Suprapubic skin (tissue), 4 donors: ENCODE results near the gene CYP19A1. TPM values are rescaled to one million over a fixed set of nuclear protein-coding genes. Genes with fewer than 3 reads are reported as not detected.

ENCODE experiments used
- DNase-seq, 2 donors: peaks; one replicate each; pipeline ENCODE4 v3.0.0-alpha.2; 2019; ENCODE audit warnings: low spot score in 2 of 2
- H3K27ac ChIP-seq: fragments of 200-600 bp; sonication (generic); one replicate; pipeline ENCODE4 v1.5.1; 2019
- H3K27me3 ChIP-seq: fragments of 200-600 bp; sonication (generic); one replicate; pipeline ENCODE4 v1.5.1; 2019
- H3K36me3 ChIP-seq: fragments of 200-600 bp; sonication (generic); one replicate; pipeline ENCODE4 v1.5.1; 2019
- H3K4me1 ChIP-seq: fragments of 200-600 bp; sonication (generic); one replicate; pipeline ENCODE4 v1.5.1; 2019
- H3K4me3 ChIP-seq: fragments of 200-600 bp; sonication (generic); one replicate; pipeline ENCODE4 v1.5.1; 2019; ENCODE audit warnings: mild to moderate bottlenecking
- H3K9me3 ChIP-seq: fragments of 200-600 bp; sonication (generic); one replicate; pipeline ENCODE4 v1.5.1; 2019
- CTCF ChIP-seq, 2 donors: fragments of 200-600 bp in 1 of 2; fragments of 450-650 bp in 1 of 2; sonication (generic) in 1 of 2; IDR thresholded peaks; one replicate each; pipeline ENCODE4 v1.5.1; 2016 to 2019; ENCODE audit warnings: antibody characterized with exemption in 2 of 2, mild to moderate bottlenecking in 1 of 2, moderate library complexity in 1 of 2
- EP300 ChIP-seq: sonication (generic); formaldehyde crosslinking; IDR thresholded peaks from one replicate; pipeline ENCODE4 v1.6.1; 2017; ENCODE audit warnings: antibody characterized with exemption
- POLR2A ChIP-seq, 2 donors: fragments of 450-650 bp; IDR thresholded peaks; one replicate each; pipeline ENCODE4 v1.6.1; 2017; ENCODE audit warnings: antibody characterized with exemption in 2 of 2, mild to moderate bottlenecking in 2 of 2, moderate library complexity in 2 of 2
- POLR2AphosphoS5 ChIP-seq, 3 donors: sonication (generic); formaldehyde crosslinking; IDR thresholded peaks; one replicate each; pipeline ENCODE4 v1.6.1; 2017; ENCODE audit warnings: antibody characterized with exemption in 3 of 3
- WGBS: methylation state at CpG from one replicate; pipeline ENCODE4 v1.1.5; 2018; 5-methylcytosine and 5-hydroxymethylcytosine counted together
- total RNA-seq, 4 donors: library from RNA; depleted of rRNA; stranded (reverse); fragments of >200 nt; gene quantifications; one replicate each; pipeline ENCODE4 v1.1.0, GENCODE V29; 2016

Gene CYP19A1
- total RNA-seq, 4 donors from 2014 or later: 2.7 to 6.8 (median 5.6) TPM

GRCh38 chr15:51328926-51329325, 9.5 kb downstream of the CYP19A1 start:
- Histone ChIP-seq H3K4me1 (peaks cover 12% of the 10 kb centered on the region), H3K4me3 (no peak overlapping the region), H3K36me3 (no peaks in the 10 kb centered on the region), H3K27ac (no peak overlapping the region), H3K9me3 (no peaks in the 10 kb centered on the region), H3K27me3 (no peaks in the 10 kb centered on the region)
- no peak for DNase-seq
- WGBS: 75% methylated on average over 4 of the region's 4 CpGs
- TF ChIP-seq CTCF (IDR thresholded peaks at IDR 0.05) (no peak), POLR2A (IDR thresholded peaks at IDR 0.05) (no peak), POLR2AphosphoS5 (IDR thresholded peaks at IDR 0.05) (no peak), EP300 (no peak)

GRCh38 chr15:51327081-51327480, 11.3 kb downstream of the CYP19A1 start:
- 78% methylated on average over 2 of the region's 2 CpGs for WGBS
- Histone ChIP-seq H3K27me3 (no peaks in the 10 kb centered on the region), H3K36me3 (no peaks in the 10 kb centered on the region), H3K4me3 (no peak overlapping the region), H3K9me3 (no peaks in the 10 kb centered on the region), H3K27ac (no peak overlapping the region), H3K4me1 (peaks cover 6% of the 10 kb centered on the region)
- DNase-seq: no peak
- TF ChIP-seq EP300 (no peak), CTCF (IDR thresholded peaks at IDR 0.05) (no peak), POLR2AphosphoS5 (IDR thresholded peaks at IDR 0.05) (no peak), POLR2A (IDR thresholded peaks at IDR 0.05) (no peak)

- Histone ChIP-seq H3K4me1 (peaks cover 11% of the 10 kb centered on the region), H3K27me3 (no peaks in the 10 kb centered on the region), H3K27ac (no peak overlapping the region), H3K4me3 (no peak overlapping the region), H3K36me3 (no peaks in the 10 kb centered on the region), H3K9me3 (no peaks in the 10 kb centered on the region)
- no peak for TF ChIP-seq EP300
- TF ChIP-seq POLR2A (IDR thresholded peaks at IDR 0.05): no peak
- no peak for TF ChIP-seq POLR2AphosphoS5 (IDR thresholded peaks at IDR 0.05)
- no peak for TF ChIP-seq CTCF (IDR thresholded peaks at IDR 0.05)
- WGBS: 98% methylated on average over 3 of the region's 3 CpGs
- no peak for DNase-seq
These were observed 13.2 kb downstream of the CYP19A1 start for GRCh38 chr15:51325167-51325566.

GRCh38 chr15:51323749-51324148, 14.6 kb downstream of the CYP19A1 start:
- no peaks in the 10 kb centered on the region for H3K9me3 ChIP-seq
- WGBS: 84% methylated on average over 7 of the region's 7 CpGs
- no peaks in the 10 kb centered on the region for H3K27me3 ChIP-seq
- TF ChIP-seq CTCF (IDR thresholded peaks at IDR 0.05) (no peak), EP300 (no peak), POLR2AphosphoS5 (IDR thresholded peaks at IDR 0.05) (no peak), POLR2A (IDR thresholded peaks at IDR 0.05) (no peak)
- H3K4me3 ChIP-seq: no peak overlapping the region
- H3K27ac ChIP-seq: peak overlapping the region; percentile 56
- no peaks in the 10 kb centered on the region for H3K36me3 ChIP-seq
- peaks cover 11% of the 10 kb centered on the region for H3K4me1 ChIP-seq
- no peak for DNase-seq

GRCh38 chr15:51322621-51323296, 15.6 kb downstream of the CYP19A1 start:
- 90% methylated on average over 1 of the region's 1 CpG for WGBS
- Histone ChIP-seq H3K36me3 (no peaks in the 10 kb centered on the region), H3K27me3 (no peaks in the 10 kb centered on the region), H3K4me3 (no peak overlapping the region), H3K4me1 (peaks cover 11% of the 10 kb centered on the region), H3K27ac (peak overlapping the region; percentile 56), H3K9me3 (no peaks in the 10 kb centered on the region)
- peak; percentile 79 to 84 for DNase-seq
- TF ChIP-seq POLR2AphosphoS5 (IDR thresholded peaks at IDR 0.05): no peak
- TF ChIP-seq CTCF (IDR thresholded peaks at IDR 0.05): no peak
- no peak for TF ChIP-seq POLR2A (IDR thresholded peaks at IDR 0.05)
- TF ChIP-seq EP300: no peak
